Common myeloid progenitor, CD34-positive (primary cell): ENCODE measurements around the gene SYCP2.
A peak's percentile ranks its signal among the peaks of the same experiment; 100 is the strongest.
"Not testable (repeated sequence)": the region's sequence is repeated elsewhere in the genome, so short reads cannot be mapped to it uniquely, and the experiment has no call there.

Experiments used
- CTCF ChIA-PET: fragments of 350-600 bp; sonication (Branson Sonifier 250); formaldehyde crosslinking; loops from one replicate; lab custom pipeline; 2021; ENCODE audit warnings: antibody characterized with exemption; lab: Charles Lee
- POLR2A ChIA-PET: fragments of 350-600 bp; sonication (Branson Sonifier 250); formaldehyde crosslinking; loops from one replicate; lab custom pipeline; 2021; ENCODE audit warnings: antibody characterized with exemption; lab: Charles Lee
- DNase-seq, 3 donors: peaks; one replicate each; pipeline versions ENCODE4 v3.0.0 to v3.0.0-alpha.2; 2013
- H3K27ac ChIP-seq, 2 experiments: 1 replicate in 1 of 2; 2 replicates in 1 of 2; pipeline ENCODE4 v1.7.0; 2013; ENCODE audit warnings: inconsistent platforms in 2 of 2, low read length in 2 of 2, mild to moderate bottlenecking in 2 of 2, low read depth in 1 of 2, moderate library complexity in 1 of 2; ENCODE audit not compliant: severe bottlenecking in 2 of 2, insufficient read depth in 1 of 2, poor library complexity in 1 of 2
- H3K27me3 ChIP-seq, 5 experiments: replicated peaks in 2 of 5; 1 replicate in 3 of 5; 2 replicates in 2 of 5; pipeline versions ENCODE4 v1.6.1 to v1.7.0; 2013; ENCODE audit warnings: low read length in 4 of 5, mild to moderate bottlenecking in 2 of 5, moderate library complexity in 2 of 5, inconsistent platforms in 1 of 5; ENCODE audit not compliant: insufficient read depth in 5 of 5, control insufficient read depth in 4 of 5
- H3K36me3 ChIP-seq, 4 experiments: 1 replicate in 2 of 4; 2 replicates in 2 of 4; pipeline versions ENCODE4 v1.6.1 to v1.7.0; 2013; ENCODE audit warnings: low read length in 3 of 4, control low read depth in 1 of 4, mild to moderate bottlenecking in 1 of 4; ENCODE audit not compliant: control insufficient read depth in 4 of 4, insufficient read depth in 4 of 4
- H3K4me1 ChIP-seq, 4 experiments: 1 replicate in 3 of 4; 2 replicates in 1 of 4; pipeline versions ENCODE4 v1.6.1 to v1.7.1; 2013; ENCODE audit warnings: low read length in 3 of 4, mild to moderate bottlenecking in 3 of 4, control low read depth in 1 of 4, inconsistent platforms in 1 of 4, moderate library complexity in 1 of 4; ENCODE audit not compliant: control insufficient read depth in 4 of 4, insufficient read depth in 4 of 4; ENCODE audit errors: control extremely low read depth in 1 of 4
- H3K4me3 ChIP-seq, 7 experiments: 1 replicate in 4 of 7; 2 replicates in 3 of 7; pipeline versions ENCODE4 v1.5.1 to v1.7.0; 2013; ENCODE audit warnings: mild to moderate bottlenecking in 7 of 7, low read length in 6 of 7, moderate library complexity in 6 of 7, inconsistent platforms in 2 of 7, low read depth in 2 of 7, control low read depth in 1 of 7; ENCODE audit not compliant: insufficient read depth in 4 of 7, control insufficient read depth in 1 of 7; ENCODE audit errors: extremely low read depth in 1 of 7
- H3K9me3 ChIP-seq, 5 experiments: 1 replicate in 4 of 5; 2 replicates in 1 of 5; pipeline versions ENCODE4 v1.6.1 to v1.7.1; 2013; ENCODE audit warnings: low read length in 4 of 5, mild to moderate bottlenecking in 2 of 5, inconsistent platforms in 1 of 5, low read depth in 1 of 5, moderate library complexity in 1 of 5; ENCODE audit not compliant: control insufficient read depth in 4 of 5, insufficient read depth in 2 of 5; ENCODE audit errors: control extremely low read depth in 1 of 5
- WGBS: methylation state at CpG from one replicate; pipeline ENCODE4 v1.1.5; 2013; ENCODE audit not compliant: insufficient coverage; 5-methylcytosine and 5-hydroxymethylcytosine counted together

The SYCP2 gene

DNA sequence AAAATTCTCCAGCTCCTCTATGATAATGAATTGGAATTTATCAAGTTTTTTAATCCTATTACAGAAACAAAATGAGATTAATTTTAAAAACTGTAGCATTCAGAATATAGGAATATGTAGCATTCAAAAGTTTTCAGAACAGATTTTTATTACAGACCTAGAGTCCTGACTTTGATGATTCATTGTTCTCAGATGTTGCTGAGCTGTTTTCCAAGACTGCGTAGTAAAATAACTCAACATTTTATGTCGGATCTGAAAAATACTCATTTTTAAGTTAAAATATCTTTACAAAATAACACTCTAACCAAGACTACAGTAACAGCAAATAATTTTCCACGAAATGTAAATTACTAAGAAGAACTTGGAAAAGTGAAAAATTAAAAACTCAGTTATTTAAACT lies 67.1 kb downstream of the SYCP2 start:
- H3K4me3 ChIP-seq, result no peak overlapping the region
- ChIA-PET CTCF (no interaction called here), POLR2A (no interaction called here)
- DNase-seq, result no peak
- H3K4me1 ChIP-seq, result no peaks in the 10 kb centered on the region
- no peaks in the 10 kb centered on the region for H3K36me3 ChIP-seq
- 100% methylated on average over 2 of the region's 3 CpGs for WGBS
- H3K27me3 ChIP-seq, result no peaks in the 10 kb centered on the region
- H3K9me3 ChIP-seq, result no peaks in the 10 kb centered on the region
- H3K27ac ChIP-seq, result no peak overlapping the region

- peaks cover 0 to 1% (median 0%) of the 10 kb centered on the region in 5 experiments for H3K9me3 ChIP-seq
- WGBS, result 100% methylated on average over 1 of the region's 1 CpG
- no peaks in the 10 kb centered on the region for H3K36me3 ChIP-seq
- H3K27me3 ChIP-seq, result no peaks in the 10 kb centered on the region
- no peak for DNase-seq
- POLR2A ChIA-PET, result no interaction called here
- CTCF ChIA-PET, result interaction anchor here (0.8 kb wide), 1 partner anchor 81 kb away, joined by 3 read pairs; no protein-coding TSS in a partner anchor
- no peak overlapping the region for H3K4me3 ChIP-seq
- H3K27ac ChIP-seq, result no peak overlapping the region
- no peaks in the 10 kb centered on the region for H3K4me1 ChIP-seq
Measured at GRCh38 chr20:59864726-59865125, 68.7 kb downstream of the SYCP2 start.

DNA sequence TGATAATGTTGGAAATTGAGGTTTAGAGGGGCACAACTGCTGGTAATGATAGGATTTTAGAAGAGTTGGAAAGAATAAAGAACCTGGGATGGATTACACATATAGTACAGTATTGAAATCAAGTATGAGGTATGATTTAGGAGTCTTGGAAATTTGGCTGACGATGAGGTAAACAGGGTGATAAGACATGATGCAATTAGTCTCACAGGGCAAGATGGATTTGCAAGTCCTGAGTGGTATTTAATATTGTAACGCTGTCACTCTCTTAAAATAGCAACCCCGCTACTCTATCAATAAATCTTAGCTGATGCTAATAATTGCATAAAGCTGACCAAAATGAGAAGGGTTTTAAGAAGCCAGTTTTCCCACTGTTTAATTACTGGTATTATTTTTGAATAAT lies 70.4 kb downstream of the SYCP2 start:
- no peaks in the 10 kb centered on the region for H3K4me1 ChIP-seq
- POLR2A ChIA-PET, result no interaction called here
- no peak overlapping the region for H3K27ac ChIP-seq
- H3K9me3 ChIP-seq, result peaks cover 0 to 1% (median 0%) of the 10 kb centered on the region in 5 experiments
- WGBS, result no CpG with 5 or more reads among the region's 3 CpGs
- H3K27me3 ChIP-seq, result no peaks in the 10 kb centered on the region
- no peak for DNase-seq
- H3K36me3 ChIP-seq, result no peaks in the 10 kb centered on the region
- CTCF ChIA-PET, result no interaction called here
- no peak overlapping the region for H3K4me3 ChIP-seq

DNA sequence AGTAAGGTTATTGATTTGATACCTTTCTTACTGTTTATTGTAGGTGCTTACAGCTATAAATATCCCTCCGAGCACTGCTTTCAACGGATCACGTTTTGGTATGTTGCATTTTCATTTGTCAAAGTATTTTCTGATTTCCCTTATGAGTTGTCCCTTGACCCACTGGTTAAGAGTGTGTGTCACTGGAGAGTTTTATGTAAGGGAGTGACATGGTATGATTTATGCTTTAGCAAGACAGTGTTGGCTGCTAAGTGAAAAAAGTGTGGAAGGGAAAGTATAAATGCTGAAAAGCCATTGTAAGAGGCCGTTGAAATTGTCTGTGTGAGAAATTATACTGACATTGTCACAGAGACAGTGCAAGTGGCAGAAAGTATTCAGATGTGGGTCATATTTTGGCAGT lies 72.0 kb downstream of the SYCP2 start:
- no peaks in the 10 kb centered on the region for H3K4me1 ChIP-seq
- no peak for DNase-seq
- H3K27ac ChIP-seq, result no peak overlapping the region
- H3K27me3 ChIP-seq, result no peaks in the 10 kb centered on the region
- ChIA-PET POLR2A (no interaction called here), CTCF (interaction anchor here (1.6 kb wide), 1 partner anchor 11 kb away, joined by 4 read pairs; no protein-coding TSS in a partner anchor)
- WGBS, result 84% methylated on average over 4 of the region's 4 CpGs
- peaks cover 0 to 7% (median 1%) of the 10 kb centered on the region in 5 experiments for H3K9me3 ChIP-seq
- H3K4me3 ChIP-seq, result no peak overlapping the region
- H3K36me3 ChIP-seq, result no peaks in the 10 kb centered on the region

DNA sequence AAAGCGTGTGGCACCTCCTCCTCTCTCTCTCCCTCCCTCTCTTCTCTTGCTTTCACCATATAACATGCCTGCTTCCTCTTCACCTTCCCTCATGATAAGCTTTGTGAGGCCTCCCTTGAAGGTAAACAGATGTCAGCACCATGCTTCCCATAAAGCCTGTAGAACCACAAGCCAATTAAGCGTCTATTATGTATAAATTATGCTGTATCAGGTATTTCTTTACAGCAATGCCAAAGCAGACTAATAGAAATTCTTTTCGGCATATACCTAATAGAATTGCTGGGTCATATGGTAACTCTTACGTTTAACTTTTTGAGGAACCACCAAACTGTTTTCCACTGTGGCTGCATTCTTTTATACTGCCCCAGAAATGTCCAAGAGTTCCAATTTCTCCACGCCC lies 75.0 kb downstream of the SYCP2 start:
- no peak for DNase-seq
- WGBS, result 100% methylated on average over 2 of the region's 5 CpGs
- Histone ChIP-seq H3K27ac (no peak overlapping the region), H3K4me1 (no peaks in the 10 kb centered on the region), H3K27me3 (no peaks in the 10 kb centered on the region), H3K9me3 (peaks cover 0 to 7% (median 1%) of the 10 kb centered on the region in 5 experiments), H3K4me3 (no peak overlapping the region), H3K36me3 (no peaks in the 10 kb centered on the region)
- POLR2A ChIA-PET, result no interaction called here
- CTCF ChIA-PET, result no interaction called here

DNA sequence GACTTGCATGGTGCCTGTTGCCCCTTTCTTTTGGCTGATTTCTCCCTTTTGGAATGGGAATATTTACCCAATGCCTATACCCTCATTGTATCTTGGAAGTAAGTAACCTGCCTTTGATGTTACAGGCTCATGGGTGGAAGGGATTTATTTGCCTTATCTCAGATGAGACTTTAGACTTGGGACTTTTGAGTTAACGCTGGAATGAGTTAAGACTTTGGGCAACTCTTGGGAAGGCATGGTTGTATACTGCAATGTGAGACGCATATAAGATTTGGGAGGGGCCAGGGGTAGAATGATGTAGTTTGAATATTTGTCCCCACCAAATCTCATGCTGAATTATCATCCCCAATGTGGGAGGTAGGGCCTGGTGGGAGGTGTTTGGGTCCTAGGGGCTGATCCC lies 75.5 kb downstream of the SYCP2 start:
- Histone ChIP-seq H3K27ac (no peak overlapping the region), H3K4me3 (no peak overlapping the region), H3K36me3 (no peaks in the 10 kb centered on the region), H3K4me1 (no peaks in the 10 kb centered on the region), H3K27me3 (no peaks in the 10 kb centered on the region), H3K9me3 (peaks cover 0 to 7% (median 1%) of the 10 kb centered on the region in 5 experiments)
- 80% methylated on average over 1 of the region's 2 CpGs for WGBS
- no peak for DNase-seq
- POLR2A ChIA-PET, result no interaction called here
- CTCF ChIA-PET, result no interaction called here

- H3K27me3 ChIP-seq, CTCF ChIA-PET, H3K36me3 ChIP-seq, H3K4me3 ChIP-seq, H3K27ac ChIP-seq, H3K4me1 ChIP-seq, H3K9me3 ChIP-seq, POLR2A ChIA-PET: not testable (repeated sequence)
- peak; percentile 19 to 62 (median 34) for DNase-seq
- WGBS, result 91% methylated on average over 3 of the region's 5 CpGs
Measured at GRCh38 chr20:59856941-59857340, 76.5 kb downstream of the SYCP2 start.
